GM06990 (cell line): ENCODE measurements around the gene MYO15A.
A peak's percentile ranks its signal among the peaks of the same experiment; 100 is the strongest.
"Not testable (repeated sequence)": the region's sequence is repeated elsewhere in the genome, so short reads cannot be mapped to it uniquely, and the experiment has no call there.

Experiments used
- DNase-seq: peaks from one replicate; pipeline ENCODE4 v3.0.0-alpha.2; 2011; ENCODE audit not compliant: insufficient read length; ENCODE audit errors: extremely low read depth
- H3K27me3 ChIP-seq: replicated peaks from 2 replicates; pipeline ENCODE4 v1.6.0; 2011; ENCODE audit warnings: low read length; ENCODE audit not compliant: control insufficient read depth, insufficient read depth
- H3K36me3 ChIP-seq: 2 replicates; pipeline ENCODE4 v1.5.1; 2011; ENCODE audit warnings: low read length; ENCODE audit not compliant: control insufficient read depth, insufficient read depth
- H3K4me3 ChIP-seq: replicated peaks from 2 replicates; pipeline ENCODE4 v1.5.1; 2011; ENCODE audit warnings: low read depth, mild to moderate bottlenecking, control low read depth, low read length
- CTCF ChIP-seq: IDR thresholded peaks from 2 replicates; pipeline ENCODE4 v1.5.1; 2011; ENCODE audit warnings: low read length, control low read depth, mild to moderate bottlenecking, inconsistent platforms; ENCODE audit not compliant: insufficient read depth, poor library complexity, severe bottlenecking

Gene MYO15A

GRCh38 chr17:18205861-18206260, 97.3 kb downstream of the MYO15A start:
- Histone ChIP-seq H3K27me3 (no peaks in the 10 kb centered on the region), H3K4me3 (no peak overlapping the region), H3K36me3 (peaks cover 39% of the 10 kb centered on the region)
- no peak for TF ChIP-seq CTCF
- DNase-seq, result no peak

GRCh38 chr17:18206962-18207361, 98.4 kb downstream of the MYO15A start:
- Histone ChIP-seq H3K27me3 (no peaks in the 10 kb centered on the region), H3K36me3 (peaks cover 36% of the 10 kb centered on the region), H3K4me3 (no peak overlapping the region)
- TF ChIP-seq CTCF, result no peak
- no peak for DNase-seq

- Histone ChIP-seq H3K27me3 (no peaks in the 10 kb centered on the region), H3K4me3 (no peak overlapping the region), H3K36me3 (peaks cover 34% of the 10 kb centered on the region)
- no peak for DNase-seq
- no peak for TF ChIP-seq CTCF
These were observed 99.5 kb downstream of the MYO15A start for GRCh38 chr17:18208092-18208491.

- no peak for TF ChIP-seq CTCF
- H3K36me3 ChIP-seq, result peaks cover 8% of the 10 kb centered on the region
These were observed 105.2 kb downstream of the MYO15A start for GRCh38 chr17:18213666-18214270.

GRCh38 chr17:18216906-18217305, 108.3 kb downstream of the MYO15A start:
- not testable (repeated sequence) for H3K36me3 ChIP-seq, H3K4me3 ChIP-seq, H3K27me3 ChIP-seq, DNase-seq

More at GRCh38 chr17:18213666-18214270, 105.2 kb downstream of the MYO15A start:
- no peak overlapping the region for H3K4me3 ChIP-seq
- DNase-seq, result no peak
- no peaks in the 10 kb centered on the region for H3K27me3 ChIP-seq

- DNase-seq, result no peak
- no peak overlapping the region for H3K4me3 ChIP-seq
- H3K36me3 ChIP-seq, result no peaks in the 10 kb centered on the region
- H3K27me3 ChIP-seq, result no peaks in the 10 kb centered on the region; the same call in 1 of the 2 replicates
- TF ChIP-seq CTCF, result peak; percentile 98
These were observed 109.0 kb downstream of the MYO15A start for GRCh38 chr17:18217412-18218015.
